HepG2 (cell line): ENCODE measurements around the gene FBXO24. TPM values are rescaled to one million over a fixed set of nuclear protein-coding genes. Genes with fewer than 3 reads are reported as not detected.

Experiments used
- ARID2 ChIP-seq: sonication (generic); formaldehyde crosslinking; IDR thresholded peaks from 2 replicates; pipeline ENCODE4 v1.8.1; 2022; ENCODE audit warnings: mild to moderate bottlenecking, missing genetic modification reagents, borderline replicate concordance
- CAMTA2 ChIP-seq: sonication (generic); formaldehyde crosslinking; IDR thresholded peaks from 2 replicates; pipeline ENCODE4 v1.4.0; 2020; ENCODE audit warnings: mild to moderate bottlenecking, missing genetic modification reagents, borderline replicate concordance
- DRAP1 ChIP-seq: IDR thresholded peaks from 2 replicates; pipeline ENCODE4 v1.6.1; 2016; ENCODE audit warnings: missing genetic modification reagents, missing compliant biosample characterization
- ETV5 ChIP-seq: IDR thresholded peaks from 2 replicates; pipeline ENCODE4 v1.6.1; 2018; ENCODE audit warnings: missing biosample characterization, missing genetic modification reagents, inconsistent platforms, borderline replicate concordance
- FOSL2 ChIP-seq: sonication (generic); formaldehyde crosslinking; IDR thresholded peaks from 2 replicates; pipeline ENCODE4 v1.4.0; 2020; ENCODE audit warnings: missing genetic modification reagents
- GABPB1 ChIP-seq: IDR thresholded peaks from 2 replicates; pipeline ENCODE4 v1.6.1; 2016; ENCODE audit warnings: mild to moderate bottlenecking, missing genetic modification reagents, moderate library complexity, missing compliant biosample characterization
- GATAD2A ChIP-seq: IDR thresholded peaks from 2 replicates; pipeline ENCODE4 v1.6.1; 2016
- GPN1 ChIP-seq: sonication (generic); formaldehyde crosslinking; IDR thresholded peaks from 2 replicates; pipeline ENCODE4 v1.5.1; 2020; ENCODE audit warnings: missing genetic modification reagents, borderline replicate concordance
- HBP1 ChIP-seq: IDR thresholded peaks from 2 replicates; pipeline ENCODE4 v1.6.1; 2016; ENCODE audit warnings: low read depth, control low read depth
- HMGXB3 ChIP-seq: sonication (generic); formaldehyde crosslinking; IDR thresholded peaks from 2 replicates; pipeline ENCODE4 v1.4.0; 2020; ENCODE audit warnings: missing genetic modification reagents, borderline replicate concordance
- MAFK ChIP-seq, 2 experiments: IDR thresholded peaks in 1 of 2; conservative IDR thresholded peaks in 1 of 2; 2 replicates each; pipeline ENCODE4 v1.6.1; 2011; ENCODE audit warnings: improper control_type of control experiment in 2 of 2, low read length in 2 of 2
- PBX2 ChIP-seq: IDR thresholded peaks from 2 replicates; pipeline ENCODE4 v1.6.1; 2016; ENCODE audit warnings: control low read depth
- RBFOX2 ChIP-seq: fragments of 200-400 bp; formaldehyde crosslinking; IDR thresholded peaks from 2 replicates; pipeline ENCODE4 v1.6.1; 2017; ENCODE audit warnings: low read depth, mild to moderate bottlenecking, low read length
- TRIM24 ChIP-seq: sonication (generic); formaldehyde crosslinking; IDR thresholded peaks from 2 replicates; pipeline ENCODE4 v1.8.0; 2022; ENCODE audit warnings: mild to moderate bottlenecking, missing genetic modification reagents
- YEATS4 ChIP-seq: sonication (generic); formaldehyde crosslinking; IDR thresholded peaks from 2 replicates; pipeline ENCODE4 v1.4.0; 2020; ENCODE audit warnings: missing genetic modification reagents, borderline replicate concordance
- ZKSCAN5 ChIP-seq: sonication (generic); formaldehyde crosslinking; IDR thresholded peaks from 2 replicates; pipeline ENCODE4 v1.5.1; 2020; ENCODE audit warnings: mild to moderate bottlenecking, missing genetic modification reagents
- ZMYM4 ChIP-seq: sonication (generic); formaldehyde crosslinking; IDR thresholded peaks from 2 replicates; pipeline ENCODE4 v1.8.1; 2023; ENCODE audit warnings: mild to moderate bottlenecking, missing genetic modification reagents
- ZNF10 ChIP-seq: sonication (generic); formaldehyde crosslinking; IDR thresholded peaks from 2 replicates; pipeline ENCODE4 v1.4.0; 2020; ENCODE audit warnings: mild to moderate bottlenecking, low read depth, missing genetic modification reagents, borderline replicate concordance
- ZNF160 ChIP-seq: sonication (generic); formaldehyde crosslinking; IDR thresholded peaks from 2 replicates; pipeline ENCODE4 v1.8.0; 2022; ENCODE audit warnings: mild to moderate bottlenecking, inconsistent platforms, missing genetic modification reagents
- ZNF354B ChIP-seq: sonication (generic); formaldehyde crosslinking; IDR thresholded peaks from 2 replicates; pipeline ENCODE4 v1.8.0; 2022; ENCODE audit warnings: mild to moderate bottlenecking, missing genetic modification reagents
- ZNF772 ChIP-seq: sonication (generic); formaldehyde crosslinking; IDR thresholded peaks from 2 replicates; pipeline ENCODE4 v1.5.0; 2020; ENCODE audit warnings: mild to moderate bottlenecking, missing genetic modification reagents
- ZNF776 ChIP-seq: sonication (generic); formaldehyde crosslinking; IDR thresholded peaks from 2 replicates; pipeline ENCODE4 v1.4.0; 2020; ENCODE audit warnings: mild to moderate bottlenecking, missing genetic modification reagents
- polyA plus RNA-seq, 8 experiments: library from polyadenylated mRNA; depleted of rRNA in 3 of 8; stranded (reverse) in 7 of 8; unstranded in 1 of 8; fragments of >200 nt; fragmentation: Illumina TruSeq in 4 of 8; extraction: Trizol in 4 of 8; gene quantifications; 2 replicates each; pipeline versions ENCODE4 v1.2.1 to v1.2.3, GENCODE V29; 2011 to 2016; ENCODE audit warnings: low read depth in 4 of 8, missing spikeins in 1 of 8, mixed read lengths in 1 of 8; ENCODE audit not compliant: insufficient read depth in 1 of 8
- total RNA-seq, 5 experiments: library from RNA; depleted of rRNA; stranded (reverse); fragments of >200 nt; fragmentation: Illumina TruSeq; extraction: Trizol; gene quantifications; 2 replicates each; pipeline ENCODE4 v1.2.3, GENCODE V29; 2016; ENCODE audit warnings: low read depth in 1 of 5

FBXO24 gene
- total and polyA plus RNA-seq, 2 of the 13 experiments (the other 11 are each of a cell fraction or from before 2014, with no cell fraction given) = 0.20 to 0.55 TPM

GRCh38 chr7:100570954-100571828 lies 14.9 kb upstream of the FBXO24 start (continued):
- TF ChIP-seq ETV5 = no peak
- TF ChIP-seq RBFOX2 = peak; percentile 54; the same call in 1 of the 2 replicates
- TF ChIP-seq TRIM24 (CRISPR knock-in tag) = 0 out of 2 replicates have a peak, but pooled peaks have one; percentile 32
- TF ChIP-seq ZNF772 (CRISPR knock-in tag) = no peak
- TF ChIP-seq ZNF776 = 0 out of 2 replicates have a peak, but pooled peaks have one; percentile 48
- TF ChIP-seq CAMTA2 (CRISPR knock-in tag) = peak; percentile 75
- no peak for TF ChIP-seq PBX2 (CRISPR knock-in tag)
- no peak for TF ChIP-seq MAFK (conservative IDR thresholded peaks at IDR 0.05 in 1 of 2, IDR thresholded peaks at IDR 0.05 in 1 of 2; ENCODE audit: low read length in 2 of 2)
- peak; percentile 37; the same call in 1 of the 2 replicates for TF ChIP-seq HMGXB3 (CRISPR knock-in tag)
- no peak for TF ChIP-seq ZKSCAN5 (CRISPR knock-in tag)
- TF ChIP-seq GATAD2A = no peak; the same call in 1 of the 2 replicates
- 0 out of 2 replicates have a peak, but pooled peaks have one; percentile 49 for TF ChIP-seq FOSL2 (CRISPR knock-in tag)
- no peak for TF ChIP-seq ZNF10 (CRISPR knock-in tag)
- TF ChIP-seq YEATS4 = no peak
- TF ChIP-seq ZNF354B = no peak; the same call in 1 of the 2 replicates
- peak; percentile 51 for TF ChIP-seq GABPB1 (CRISPR knock-in tag)
- TF ChIP-seq ARID2 = peak; percentile 80; the same call in 1 of the 2 replicates
- TF ChIP-seq HBP1 = 0 out of 2 replicates have a peak, but pooled peaks have one; percentile 57
- no peak for TF ChIP-seq DRAP1 (CRISPR knock-in tag)
- TF ChIP-seq GPN1 (CRISPR knock-in tag) = no peak
- TF ChIP-seq ZMYM4 = 0 out of 2 replicates have a peak, but pooled peaks have one; percentile 16
- TF ChIP-seq ZNF160 (CRISPR knock-in tag) = 0 out of 2 replicates have a peak, but pooled peaks have one; percentile 41
